NCI-H2171 treated with DMSO at 0.1 percent for 48 hours (cell line): ENCODE data around the gene CGB3.
A peak's percentile ranks its signal among the peaks of the same experiment; 100 is the strongest.
"Not testable (repeated sequence)": the region's sequence is repeated elsewhere in the genome, so short reads cannot be mapped to it uniquely, and the experiment has no call there.

Source experiments
- DNase-seq: peaks from one replicate; lab custom pipeline; 2025; lab: John Stamatoyannopoulos, UW

Gene CGB3

GRCh38 chr19:49024233-49024632 is at the start of gene CGB3:
Gene CGB3 (minus strand): TSS chr19:49024333. CDS start chr19:49023971, 362 bp downstream.
- not testable (repeated sequence) for DNase-seq

DNA sequence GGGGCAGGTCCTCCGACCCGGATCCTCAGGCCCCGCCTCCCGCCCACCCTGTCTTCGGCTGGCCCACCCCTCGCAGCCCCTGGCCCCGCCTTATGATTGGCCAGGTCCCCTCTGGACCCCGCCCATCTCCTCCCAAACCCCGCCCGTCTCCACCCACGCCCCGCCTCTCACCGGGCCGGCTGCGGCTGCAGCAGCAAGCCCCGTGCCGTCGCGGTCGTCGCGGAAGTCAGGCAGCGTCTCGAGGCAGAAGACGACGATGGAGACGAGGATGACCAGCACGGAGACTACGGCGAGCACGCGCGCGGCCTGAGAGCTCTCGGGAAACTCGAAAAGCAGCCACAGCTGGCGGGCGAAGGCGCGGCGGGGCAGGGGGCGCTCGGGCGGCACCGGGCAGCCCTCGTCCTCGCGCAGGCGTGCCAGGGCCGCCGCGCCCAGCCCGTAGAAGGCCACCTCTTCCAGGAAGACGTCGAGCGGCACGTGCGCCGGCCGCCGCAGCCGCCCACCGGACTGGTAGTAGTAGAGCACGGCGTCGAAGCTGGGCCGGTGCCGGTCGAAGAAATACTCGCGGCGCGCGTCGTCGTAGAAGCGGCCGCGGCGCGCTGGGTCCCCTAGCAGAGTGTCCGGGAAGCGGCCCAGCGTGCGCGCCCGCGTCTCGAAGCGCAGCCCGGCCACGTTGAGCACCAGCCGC is 47.9 kb upstream of the CGB3 start:
- peak; percentile 11 for DNase-seq

DNA sequence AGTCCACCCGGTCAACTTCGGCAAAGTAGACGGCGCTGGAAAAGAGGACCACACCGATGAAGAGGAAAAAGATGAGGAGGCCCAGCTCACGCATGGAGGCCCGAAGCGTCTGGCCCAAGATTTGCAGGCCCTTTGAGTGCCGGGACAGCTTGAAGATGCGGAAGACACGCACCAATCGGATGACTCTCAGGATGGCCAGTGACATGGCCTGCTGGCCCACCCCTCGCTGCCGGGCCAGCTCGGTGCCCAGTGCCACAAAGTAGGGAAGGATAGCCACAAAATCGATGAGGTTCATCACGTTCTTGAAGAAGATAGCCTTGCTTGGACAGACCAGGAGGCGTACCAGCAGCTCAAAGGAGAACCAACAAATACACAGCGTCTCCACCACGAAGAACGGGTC is 46.3 kb upstream of the CGB3 start:
- no peak for DNase-seq

- DNase-seq = no peak
These were observed 44.9 kb upstream of the CGB3 start for GRCh38 chr19:49069026-49069425.

GRCh38 chr19:49067554-49067953 is 43.4 kb upstream of the CGB3 start:
- peak; percentile 74 for DNase-seq

DNA sequence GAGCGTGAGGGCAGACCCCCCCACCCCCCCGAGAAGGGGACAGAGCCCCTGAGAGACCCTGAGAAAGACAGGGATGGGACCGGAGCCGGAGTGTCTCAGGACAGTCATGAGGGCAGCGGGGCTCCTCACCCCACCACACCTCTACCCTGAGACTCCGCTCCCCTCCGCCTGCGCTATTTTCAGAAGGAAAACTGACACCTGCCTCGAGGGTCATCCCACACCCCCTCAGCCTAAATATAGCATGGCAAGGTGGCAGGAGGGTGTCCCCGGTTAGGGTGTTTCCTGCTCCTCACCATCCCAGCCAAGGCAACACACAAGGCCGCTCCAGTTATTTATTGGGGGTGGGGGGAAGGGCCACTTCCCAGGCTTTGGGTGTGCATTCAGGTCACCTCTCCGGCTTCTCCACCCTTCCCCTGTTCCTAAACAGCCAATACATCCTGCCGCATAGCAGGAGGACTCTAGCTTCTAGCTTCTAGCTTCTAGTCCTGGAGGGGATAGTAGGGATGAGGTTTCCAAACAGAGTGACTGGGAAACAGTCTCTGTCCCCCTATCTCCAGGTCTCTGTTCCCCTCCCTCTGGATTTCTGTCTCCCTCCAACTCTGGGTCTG is 41.9 kb upstream of the CGB3 start:
- no peak for DNase-seq

- DNase-seq = peak; percentile 28
These were observed 40.9 kb upstream of the CGB3 start, which contains the start of gene NTF4 for GRCh38 chr19:49064768-49065611. Gene NTF4 (minus strand): TSS chr19:49064818. CDS start chr19:49061997, 2,821 bp downstream.

DNA sequence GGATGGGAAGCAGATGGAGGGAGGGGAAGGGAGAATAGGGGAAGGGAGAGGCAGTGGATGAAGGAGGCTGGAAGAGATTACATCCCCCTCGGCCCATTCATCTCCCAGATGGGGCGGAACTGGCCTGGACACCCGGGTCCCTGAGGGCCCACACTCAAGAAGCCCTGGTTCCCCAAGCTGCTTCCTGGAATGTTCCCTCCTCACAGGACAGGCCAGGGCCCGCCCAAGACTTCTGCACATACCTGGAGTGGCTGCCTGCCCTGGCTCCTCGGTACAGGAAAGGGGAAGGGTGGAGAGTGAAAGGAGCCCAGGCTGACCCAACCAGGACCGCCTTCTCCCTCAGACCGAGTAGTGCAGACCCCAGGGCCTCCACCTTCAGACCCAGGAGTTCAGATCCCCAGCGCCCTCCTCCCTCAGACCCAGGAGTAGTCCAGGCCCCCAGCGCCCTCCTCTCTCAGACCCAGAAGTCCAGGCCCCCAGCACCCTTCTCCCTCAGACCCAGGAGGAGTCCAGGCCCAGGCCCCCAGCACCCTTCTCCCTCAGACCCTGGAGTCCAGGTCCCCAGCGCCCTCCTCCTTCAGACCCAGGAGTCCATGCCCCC is 40.0 kb upstream of the CGB3 start:
- DNase-seq = peak; percentile 6

GRCh38 chr19:49061445-49061844 is 37.3 kb upstream of the CGB3 start:
- DNase-seq = no peak

DNA sequence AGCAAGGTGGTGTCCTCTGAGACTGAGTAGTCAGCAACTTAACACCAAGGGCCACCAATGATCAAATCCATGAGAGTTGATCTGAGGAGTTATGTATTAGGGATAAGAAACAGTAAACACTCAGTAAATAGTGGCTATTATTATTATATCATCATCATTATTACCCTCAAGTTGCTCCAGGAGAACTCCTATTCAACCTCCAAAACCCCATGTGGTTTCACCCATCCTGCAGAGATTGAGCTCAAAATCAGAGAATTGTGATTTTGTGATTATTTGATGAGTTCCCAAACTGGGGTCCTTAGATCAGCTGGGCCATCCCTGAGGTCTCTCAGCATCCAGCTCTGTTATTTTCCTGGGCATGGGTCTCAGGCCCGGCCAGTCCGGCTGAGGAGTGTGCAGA is 36.9 kb upstream of the CGB3 start:
- DNase-seq = no peak

GRCh38 chr19:49059053-49059452 is 34.9 kb upstream of the CGB3 start:
- no peak for DNase-seq

GRCh38 chr19:49058562-49058961 is 34.4 kb upstream of the CGB3 start:
- DNase-seq = no peak

DNA sequence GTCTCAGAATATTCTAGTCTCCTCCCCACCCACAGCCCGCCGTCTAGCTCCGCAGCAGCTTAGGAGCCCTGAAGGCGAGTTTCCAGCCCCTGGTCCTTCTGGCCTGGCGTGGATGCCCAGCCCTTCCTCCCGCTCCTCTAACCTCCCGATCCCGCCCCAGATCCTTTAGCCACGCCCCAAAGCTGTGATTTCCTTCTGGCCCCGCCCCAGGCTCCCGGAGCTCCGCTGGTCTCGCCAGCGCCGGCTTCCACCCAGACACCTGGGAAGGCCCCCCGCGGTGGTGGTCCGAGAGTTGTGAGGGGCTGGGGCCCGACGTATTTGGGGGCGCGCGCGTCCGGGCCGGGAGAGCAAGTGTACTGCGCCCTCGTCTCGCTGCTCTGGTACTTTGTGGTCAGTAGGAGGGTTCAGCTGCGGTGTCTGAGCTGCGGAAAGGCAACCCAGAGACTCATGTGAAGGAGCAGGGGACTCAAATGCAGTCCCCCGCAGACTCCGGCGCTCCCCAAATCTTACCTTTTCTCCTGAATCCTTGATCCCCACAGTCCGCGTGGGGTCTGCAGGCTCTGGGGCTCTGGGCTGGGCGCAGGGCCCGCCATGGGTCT is 33.6 kb upstream of the CGB3 start, which contains the start of gene CGB7:
CGB7 (minus strand) TSS at position 114 of the 599 bp plus-strand sequence. CDS start 2,374 bp downstream, outside the sequence.
- no peak for DNase-seq

DNA sequence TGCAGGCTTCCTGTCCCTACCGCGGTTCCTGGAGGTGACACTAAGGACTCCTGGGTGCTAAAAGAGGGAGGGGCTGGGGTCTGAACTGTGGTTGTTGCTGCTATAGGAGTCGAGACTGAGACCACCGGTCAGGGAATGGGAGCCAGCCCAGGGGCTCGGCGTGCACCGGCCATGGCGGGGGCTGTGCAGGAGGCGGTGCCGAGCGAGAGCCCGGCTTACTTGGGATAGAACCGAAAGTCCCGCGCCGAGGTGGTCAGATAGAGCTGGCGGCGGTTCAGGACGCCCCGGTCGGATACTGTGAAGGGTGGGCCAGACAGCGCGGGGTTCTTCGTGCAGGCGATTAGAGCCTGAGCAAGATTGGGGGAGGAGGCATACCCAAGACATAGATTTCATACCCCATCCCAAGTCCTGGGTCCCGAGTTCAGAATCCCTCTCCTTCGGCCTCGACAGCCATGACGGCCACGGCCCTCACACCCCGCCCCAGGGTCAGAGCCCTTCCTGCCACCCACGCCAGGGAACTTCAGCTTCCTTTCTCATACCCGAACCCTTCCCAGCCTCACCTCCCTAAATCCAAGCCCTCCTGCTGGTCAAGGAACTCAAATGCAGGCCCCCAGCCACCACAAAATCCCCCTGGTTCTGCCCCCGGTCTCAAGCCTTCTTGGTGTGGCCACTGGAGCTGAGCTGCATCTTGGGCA is 32.9 kb upstream of the CGB3 start:
- DNase-seq = not testable (repeated sequence)

DNA sequence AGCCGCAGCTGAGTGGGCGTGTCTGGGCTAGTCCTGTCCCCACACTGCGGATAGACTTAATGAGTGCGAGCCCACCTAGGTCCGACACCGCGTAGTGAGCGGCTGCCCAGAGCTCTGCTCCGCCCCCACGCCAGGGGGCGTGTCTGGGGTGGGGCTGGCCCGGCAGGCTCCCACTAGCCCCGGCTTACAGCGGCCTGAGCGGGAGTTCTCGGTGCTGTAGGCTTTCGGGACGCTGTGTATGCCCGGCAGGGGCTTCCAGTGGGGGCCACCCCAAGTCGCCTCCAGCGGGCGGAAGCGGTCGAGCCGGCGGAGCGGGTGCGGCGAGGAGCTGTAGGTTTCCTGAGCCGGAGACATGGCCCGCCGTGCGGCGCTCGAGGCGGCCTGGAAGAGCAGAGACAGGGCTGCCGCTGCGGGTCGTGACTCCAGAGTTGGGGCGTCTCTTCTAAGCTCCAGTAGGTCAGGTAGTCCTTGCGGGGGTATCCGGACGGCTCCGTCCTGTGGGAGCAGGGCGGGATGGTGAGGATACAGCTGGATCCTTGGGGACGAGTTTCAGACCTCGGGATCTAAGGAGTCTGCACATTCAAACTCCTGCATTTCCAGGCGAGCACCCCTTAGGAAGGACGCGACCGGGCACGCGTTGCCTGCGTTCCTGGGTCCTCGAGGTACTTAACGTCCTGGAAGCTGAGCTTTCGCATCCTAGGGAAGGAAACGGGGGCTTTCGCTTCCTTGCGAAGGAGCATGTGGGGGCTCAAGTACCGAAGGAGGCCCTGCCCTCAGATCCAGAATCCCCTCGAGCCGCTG is 32.2 kb upstream of the CGB3 start:
- DNase-seq = peak; percentile 28

DNA sequence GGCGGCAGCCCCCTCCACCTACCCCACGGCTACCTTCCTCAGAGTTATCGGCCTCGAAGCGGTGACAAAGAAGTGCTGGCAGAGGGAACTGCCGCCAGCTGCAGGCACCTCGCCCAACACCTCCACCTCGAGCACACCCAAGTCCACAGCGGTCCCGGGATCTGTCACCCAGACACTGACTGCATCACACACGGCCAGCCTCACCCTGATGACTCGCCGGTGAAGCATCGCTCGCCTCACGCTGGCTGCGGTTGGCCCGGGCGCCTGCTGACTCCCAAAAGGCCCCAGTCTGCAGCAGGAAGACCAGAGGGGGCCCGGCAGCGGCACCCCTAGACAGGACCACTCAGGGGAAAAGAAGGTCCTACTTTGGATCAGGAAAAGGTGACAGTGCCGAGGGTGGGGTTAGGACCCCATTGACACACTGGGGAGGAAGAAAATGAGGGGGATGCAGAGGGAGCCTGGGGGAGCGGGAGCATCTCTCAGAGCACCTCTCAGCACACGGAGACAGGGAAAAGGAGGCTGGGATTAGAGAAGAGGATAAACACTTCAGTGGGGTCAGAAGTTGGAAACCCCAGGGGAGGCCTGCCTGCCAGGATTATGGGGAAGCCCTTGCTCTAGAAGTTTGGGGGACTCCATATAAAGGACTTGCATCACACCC is 26.4 kb upstream of the CGB3 start:
- not testable (repeated sequence) for DNase-seq

DNA sequence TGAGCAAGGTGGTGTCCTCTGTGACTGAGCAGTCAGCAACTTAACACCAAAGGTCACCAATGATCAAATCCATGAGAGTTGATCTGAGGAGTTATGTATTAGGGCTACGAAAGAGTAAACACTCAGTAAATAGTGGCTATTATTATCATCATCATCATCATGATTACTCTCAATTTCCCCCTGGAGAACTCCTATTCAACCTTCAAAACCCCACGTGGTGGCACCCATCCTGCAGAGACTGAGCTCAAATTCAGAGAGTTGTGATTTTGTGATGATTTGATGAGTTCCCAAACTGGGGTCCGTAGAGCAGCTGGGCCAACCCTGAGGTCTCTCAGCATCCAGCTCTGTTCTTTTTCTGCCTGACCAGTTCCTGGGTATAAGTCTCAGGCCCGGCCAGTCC is 25.7 kb upstream of the CGB3 start:
- DNase-seq = not testable (repeated sequence)

GRCh38 chr19:49049011-49049410 is 24.9 kb upstream of the CGB3 start, which contains the start of gene CGB8:
Gene CGB8 (minus strand): TSS chr19:49049111. CDS start chr19:49048739, 372 bp downstream.
- not testable (repeated sequence) for DNase-seq

- not testable (repeated sequence) for DNase-seq
These were observed 19.4 kb upstream of the CGB3 start, which contains the start of gene CGB5 for GRCh38 chr19:49043548-49043947. Gene CGB5 (plus strand): TSS chr19:49043848. CDS start chr19:49044210, 362 bp downstream.
